K562 treated with DMSO at 1 percent for 24 hours (cell line): Measurements from ENCODE around the gene HELT. TPM values are rescaled to one million over a fixed set of nuclear protein-coding genes. Genes with fewer than 3 reads are reported as not detected.

Source experiments
- total RNA-seq: library from RNA; unstranded; fragments of 300-600 nt; gene quantifications from 2 replicates; pipeline ENCODE4 v1.2.3, GENCODE V29; 2022; ENCODE audit warnings: low read depth; ENCODE audit not compliant: insufficient read depth

Gene HELT, protein sequence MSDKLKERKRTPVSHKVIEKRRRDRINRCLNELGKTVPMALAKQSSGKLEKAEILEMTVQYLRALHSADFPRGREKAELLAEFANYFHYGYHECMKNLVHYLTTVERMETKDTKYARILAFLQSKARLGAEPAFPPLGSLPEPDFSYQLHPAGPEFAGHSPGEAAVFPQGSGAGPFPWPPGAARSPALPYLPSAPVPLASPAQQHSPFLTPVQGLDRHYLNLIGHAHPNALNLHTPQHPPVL
- total RNA-seq, result not detected in 2 replicates

DNA sequence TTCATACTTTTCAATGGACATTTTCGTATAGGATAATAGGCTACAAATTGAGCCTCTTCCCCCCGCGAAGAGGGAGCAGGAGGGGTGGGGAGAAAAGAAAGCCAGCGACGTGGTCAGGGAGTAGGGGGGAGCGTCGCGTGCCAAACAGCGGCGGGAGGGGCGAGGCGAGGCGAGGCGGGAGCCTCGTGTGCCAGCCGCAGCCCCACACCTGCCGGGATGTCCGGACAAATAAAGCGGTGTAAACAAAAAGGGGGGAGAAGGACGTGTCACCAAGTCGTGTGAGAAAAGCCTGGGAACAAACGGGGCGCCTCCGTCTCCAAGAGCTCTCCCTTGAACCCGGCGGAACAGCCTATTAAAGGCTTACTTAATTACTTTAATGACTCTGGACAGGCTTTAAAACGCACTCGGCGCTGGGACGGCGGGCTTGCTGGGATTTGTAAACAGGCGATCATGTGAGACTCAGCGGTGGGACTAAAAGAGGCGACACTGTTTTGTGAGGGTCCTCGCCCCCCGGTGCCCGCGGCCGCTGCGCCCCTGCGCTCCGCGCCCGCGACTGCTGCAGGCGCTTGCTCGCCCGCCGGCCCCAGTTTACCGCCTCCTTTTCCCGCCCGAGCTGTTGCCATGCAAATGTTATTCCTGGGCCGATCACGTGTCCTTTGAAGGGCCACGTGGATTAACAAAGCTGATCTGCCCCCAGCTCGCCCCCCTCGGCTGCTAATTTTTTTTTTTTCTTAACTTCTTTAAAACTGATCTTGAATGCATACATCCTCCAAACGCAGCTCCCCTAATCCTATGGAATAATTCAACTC, at the start of gene HELT:
Gene HELT (plus strand): TSS at position 527 of the 809 bp plus-strand sequence. CDS start 439 bp downstream, outside the sequence.

Other genes starting within 250 kb of the HELT start
- gene ACSL1, start 192.5 kb upstream of the HELT start, total RNA-seq, result 26.8 and 34.7 TPM in 2 replicates
- 38.2 and 38.3 TPM in 2 replicates for gene SLC25A4, start 124.8 kb downstream of the HELT start, total RNA-seq
- gene CFAP97, start 185.5 kb downstream of the HELT start, total RNA-seq, result 9.8 and 11.6 TPM in 2 replicates
- 7.7 and 8.7 TPM in 2 replicates for gene SNX25, start 191.1 kb downstream of the HELT start, total RNA-seq